Measurements from ENCODE around the gene CDK10.
"Not testable (repeated sequence)": the region's sequence is repeated elsewhere in the genome, so short reads cannot be mapped to it uniquely, and the experiment has no call there.

The CDK10 gene

GRCh38 chr16:89686520-89687091, at the start of gene CDK10:
Gene CDK10 (plus strand): TSS chr16:89686689. CDS start chr16:89686711, 22 bp downstream.
- DNase-seq (ENCODE audit: low read depth in 3 of 3, low spot score in 1 of 3) = peak; percentile 68 to 92 (median 83)

GRCh38 chr16:89637379-89637778, 49.1 kb upstream of the CDK10 start:
- no peak for DNase-seq (ENCODE audit: low read depth in 3 of 3, low spot score in 1 of 3)

GRCh38 chr16:89638455-89638854, 48.0 kb upstream of the CDK10 start:
- DNase-seq (ENCODE audit: low read depth in 3 of 3, low spot score in 1 of 3) = no peak

- no peak for DNase-seq (ENCODE audit: low read depth in 3 of 3, low spot score in 1 of 3)
Observed at GRCh38 chr16:89639385-89639784, 47.1 kb upstream of the CDK10 start.

GRCh38 chr16:89641458-89642119, 44.9 kb upstream of the CDK10 start:
- DNase-seq (ENCODE audit: low read depth in 3 of 3, low spot score in 1 of 3) = no peak

- no peak for DNase-seq (ENCODE audit: low read depth in 3 of 3, low spot score in 1 of 3)
Observed at GRCh38 chr16:89642574-89642973, 43.9 kb upstream of the CDK10 start.

- DNase-seq (ENCODE audit: low read depth in 3 of 3, low spot score in 1 of 3) = no peak
Observed at GRCh38 chr16:89643769-89644300, 42.7 kb upstream of the CDK10 start.

- DNase-seq (ENCODE audit: low read depth in 3 of 3, low spot score in 1 of 3) = no peak
Observed at GRCh38 chr16:89645122-89645521, 41.4 kb upstream of the CDK10 start.

- no peak for DNase-seq (ENCODE audit: low read depth in 3 of 3, low spot score in 1 of 3)
Observed at GRCh38 chr16:89646270-89646669, 40.2 kb upstream of the CDK10 start.

GRCh38 chr16:89646906-89647305, 39.6 kb upstream of the CDK10 start:
- DNase-seq (ENCODE audit: low read depth in 3 of 3, low spot score in 1 of 3) = no peak

- DNase-seq (ENCODE audit: low read depth in 3 of 3, low spot score in 1 of 3) = no peak
Observed at GRCh38 chr16:89651584-89651983, 34.9 kb upstream of the CDK10 start.

GRCh38 chr16:89653656-89654295, 32.7 kb upstream of the CDK10 start:
- no peak for DNase-seq (ENCODE audit: low read depth in 3 of 3, low spot score in 1 of 3)

GRCh38 chr16:89655062-89655643, 31.3 kb upstream of the CDK10 start:
- DNase-seq (ENCODE audit: low read depth in 3 of 3, low spot score in 1 of 3) = no peak

GRCh38 chr16:89656435-89657121, 29.9 kb upstream of the CDK10 start:
- no peak for DNase-seq (ENCODE audit: low read depth in 3 of 3, low spot score in 1 of 3)

GRCh38 chr16:89657442-89658220, 28.9 kb upstream of the CDK10 start, which contains the start of the genes CHMP1A and SPATA33:
Gene CHMP1A (minus strand): TSS chr16:89657708. CDS start chr16:89657588, 120 bp downstream.
Gene SPATA33 (plus strand): TSS chr16:89657836. CDS start chr16:89657912, 76 bp downstream.
- peak; percentile 74 to 91 (median 84) for DNase-seq (ENCODE audit: low read depth in 3 of 3, low spot score in 1 of 3)

- no peak for DNase-seq (ENCODE audit: low read depth in 3 of 3, low spot score in 1 of 3)
Observed at GRCh38 chr16:89658221-89658879, 28.1 kb upstream of the CDK10 start.

GRCh38 chr16:89660146-89660545, 26.3 kb upstream of the CDK10 start:
- DNase-seq (ENCODE audit: low read depth in 3 of 3, low spot score in 1 of 3) = no peak

- no peak for DNase-seq (ENCODE audit: low read depth in 3 of 3, low spot score in 1 of 3)
Observed at GRCh38 chr16:89661215-89661614, 25.3 kb upstream of the CDK10 start.

GRCh38 chr16:89664238-89664637, 22.3 kb upstream of the CDK10 start:
- DNase-seq (ENCODE audit: low read depth in 3 of 3, low spot score in 1 of 3) = not testable (repeated sequence)

- DNase-seq (ENCODE audit: low read depth in 3 of 3, low spot score in 1 of 3) = not testable (repeated sequence)
Observed at GRCh38 chr16:89667000-89667399, 19.5 kb upstream of the CDK10 start.

Data from stimulated activated CD4-positive, alpha-beta T cell treated with anti-CD3 and anti-CD28 coated beads, TNF-alpha, amount 100 ng/mL, for 1 hour (primary cell).